Dermis lymphatic vessel endothelial cell (primary cell): ENCODE measurements around the gene RIT2. TPM values are rescaled to one million over a fixed set of nuclear protein-coding genes. Genes with fewer than 3 reads are reported as not detected.

Experiments used
- total RNA-seq: library from RNA; depleted of rRNA; stranded (reverse); fragments of >200 nt; gene quantifications from 2 replicates; pipeline ENCODE4 v1.2.1, GENCODE V29; 2014

The RIT2 gene
- total RNA-seq: not detected in 2 replicates

GRCh38 chr18:43115076-43115921, at the start of gene RIT2:
TSS of gene RIT2 (minus strand) at chr18:43115685.

Other genes starting within 250 kb of the RIT2 start
- not detected in 2 replicates for gene SYT4, start 161.8 kb upstream of the RIT2 start, total RNA-seq